MCF 10A (cell line): ENCODE measurements around the gene PLXDC2. TPM values are rescaled to one million over a fixed set of nuclear protein-coding genes. Genes with fewer than 3 reads are reported as not detected.

ENCODE experiments used
- BruUV-seq: library from RNA; stranded (reverse); fragments of 400-500 nt; replicated peaks from 2 replicates; lab custom pipeline; 2021; lab: Mats Ljungman, UMichigan
- CTCF ChIA-PET: fragments of 300-600 bp; sonication (Branson Sonifier 250); formaldehyde crosslinking; extraction: SDS; loops from one replicate; lab custom pipeline; 2021; ENCODE audit warnings: antibody characterized with exemption, inconsistent platforms; lab: Yijun Ruan, JAX
- POLR2A ChIA-PET: fragments of 300-600, 350-650 bp; sonication (Branson Sonifier 250); formaldehyde crosslinking; extraction: SDS; loops from one replicate; lab custom pipeline; 2020; ENCODE audit warnings: antibody characterized with exemption, inconsistent platforms; lab: Yijun Ruan, JAX
- DNase-seq: peaks from one replicate; pipeline ENCODE4 v3.0.0-alpha.2; 2018; ENCODE audit not compliant: unreplicated experiment
- H3K27ac Mint-ChIP-seq: one replicate; pipeline ENCODE4 v1.8.0; 2022; ENCODE audit warnings: mild to moderate bottlenecking, low read depth, mixed read lengths; ENCODE audit not compliant: unreplicated experiment
- H3K27me3 Mint-ChIP-seq: one replicate; pipeline ENCODE4 v1.8.0; 2022; ENCODE audit warnings: mixed read lengths; ENCODE audit not compliant: insufficient read depth, unreplicated experiment
- H3K36me3 Mint-ChIP-seq: one replicate; pipeline ENCODE4 v1.8.0; 2022; ENCODE audit warnings: mild to moderate bottlenecking, moderate library complexity, mixed read lengths; ENCODE audit not compliant: insufficient read depth, unreplicated experiment
- H3K4me1 Mint-ChIP-seq: one replicate; pipeline ENCODE4 v1.8.0; 2022; ENCODE audit warnings: mixed read lengths; ENCODE audit not compliant: insufficient read depth, unreplicated experiment
- H3K4me3 Mint-ChIP-seq: one replicate; pipeline ENCODE4 v1.8.0; 2022; ENCODE audit warnings: mild to moderate bottlenecking, moderate library complexity, mixed read lengths; ENCODE audit not compliant: unreplicated experiment
- H3K9me3 Mint-ChIP-seq: one replicate; pipeline ENCODE4 v1.8.0; 2022; ENCODE audit warnings: mixed read lengths; ENCODE audit not compliant: unreplicated experiment
- CTCF ChIP-seq: fragments of 200-600 bp; IDR thresholded peaks from one replicate; pipeline ENCODE4 v1.8.0; 2022; ENCODE audit warnings: antibody characterized with exemption, mild to moderate bottlenecking; ENCODE audit not compliant: unreplicated experiment
- intact Hi-C: fragments of 100-400 bp; cut with micrococcal nuclease; formaldehyde crosslinking; loops from 2 replicates; pipeline ENCODE4 v1.14.1; 2022
- total RNA-seq: library from RNA; stranded (reverse); gene quantifications from 2 replicates; pipeline ENCODE4 v1.2.3, GENCODE V29; 2022

Gene PLXDC2
- total RNA-seq, 1 experiment from 2014 or later = 23.3 TPM

GRCh38 chr10:20215547-20216152 lies 399.4 kb downstream of the PLXDC2 start:
- no TSS peak for BruUV-seq
- no peak overlapping the region for H3K4me3 Mint-ChIP-seq
- no peak for TF ChIP-seq CTCF
- H3K27me3 Mint-ChIP-seq = no peaks in the 10 kb centered on the region
- H3K27ac Mint-ChIP-seq = no peak overlapping the region
- no peaks in the 10 kb centered on the region for H3K9me3 Mint-ChIP-seq
- intact Hi-C loops = no loop called here
- ChIA-PET POLR2A (no interaction called here), CTCF (interaction anchor here (1.0 kb wide), 1 partner anchor 168 kb away, joined by 3 read pairs; no protein-coding TSS in a partner anchor)
- H3K36me3 Mint-ChIP-seq = peaks cover 13% of the 10 kb centered on the region
- no peak for DNase-seq
- no peaks in the 10 kb centered on the region for H3K4me1 Mint-ChIP-seq

- CTCF ChIA-PET = no interaction called here
- Mint-ChIP-seq H3K36me3 (peaks cover 12% of the 10 kb centered on the region), H3K4me1 (no peaks in the 10 kb centered on the region), H3K9me3 (peaks cover 7% of the 10 kb centered on the region), H3K27ac (no peak overlapping the region), H3K27me3 (no peaks in the 10 kb centered on the region), H3K4me3 (no peak overlapping the region)
- BruUV-seq = no TSS peak
- intact Hi-C loops = no loop called here
- DNase-seq = no peak
- POLR2A ChIA-PET = no interaction called here
- no peak for TF ChIP-seq CTCF
These were observed 405.1 kb downstream of the PLXDC2 start for GRCh38 chr10:20221356-20221755.

GRCh38 chr10:20228729-20229128 lies 412.5 kb downstream of the PLXDC2 start:
- H3K36me3 Mint-ChIP-seq = peaks cover 12% of the 10 kb centered on the region
- no peak for TF ChIP-seq CTCF
- ChIA-PET POLR2A (no interaction called here), CTCF (no interaction called here)
- intact Hi-C loops = no loop called here
- no peak overlapping the region for H3K4me3 Mint-ChIP-seq
- peaks cover 7% of the 10 kb centered on the region for H3K9me3 Mint-ChIP-seq
- H3K27me3 Mint-ChIP-seq = no peaks in the 10 kb centered on the region
- no peaks in the 10 kb centered on the region for H3K4me1 Mint-ChIP-seq
- DNase-seq = no peak
- no TSS peak for BruUV-seq
- H3K27ac Mint-ChIP-seq = no peak overlapping the region

GRCh38 chr10:20232079-20232705 lies 416.0 kb downstream of the PLXDC2 start:
- Mint-ChIP-seq H3K27me3 (no peaks in the 10 kb centered on the region), H3K9me3 (peaks cover 7% of the 10 kb centered on the region), H3K27ac (no peak overlapping the region), H3K36me3 (peaks cover 11% of the 10 kb centered on the region), H3K4me1 (no peaks in the 10 kb centered on the region), H3K4me3 (no peak overlapping the region)
- no TSS peak for BruUV-seq
- CTCF ChIA-PET = interaction anchor here (1.1 kb wide), 1 partner anchor 20 kb away, joined by 3 read pairs; no protein-coding TSS in a partner anchor
- no peak for TF ChIP-seq CTCF
- DNase-seq = no peak
- intact Hi-C loops = no loop called here
- POLR2A ChIA-PET = no interaction called here
